HTERT RPE-1 (cell line): ENCODE data around the gene SLC25A26.

Experiments used
- in situ Hi-C: fragments of 300-500 bp; cut with MboI; formaldehyde crosslinking; loops from 4 replicates; pipeline ENCODE4 v1.14.3; 2020; ENCODE audit warnings: low sequenced_read_pairs

SLC25A26 gene

DNA sequence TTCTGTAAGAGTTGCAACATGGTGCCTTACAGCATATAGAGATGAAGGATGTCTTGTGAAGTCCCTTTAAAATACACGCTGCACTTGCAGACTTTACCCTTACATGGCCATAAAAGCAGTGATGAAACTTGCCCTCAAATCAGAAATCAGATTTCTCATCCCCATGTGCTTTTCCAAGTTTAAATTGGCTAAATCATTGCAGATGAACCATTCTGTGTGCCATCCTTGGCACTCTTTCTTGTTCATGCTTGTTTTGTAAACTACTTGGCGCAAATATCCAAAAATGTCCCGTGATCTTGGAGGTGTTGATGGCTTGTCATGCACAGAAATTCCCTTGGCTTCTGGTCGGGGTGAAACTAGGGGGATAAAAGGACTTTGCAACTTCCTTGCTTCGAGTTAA is 144.3 kb downstream of the SLC25A26 start:
- in situ Hi-C loops, result no loop called here

DNA sequence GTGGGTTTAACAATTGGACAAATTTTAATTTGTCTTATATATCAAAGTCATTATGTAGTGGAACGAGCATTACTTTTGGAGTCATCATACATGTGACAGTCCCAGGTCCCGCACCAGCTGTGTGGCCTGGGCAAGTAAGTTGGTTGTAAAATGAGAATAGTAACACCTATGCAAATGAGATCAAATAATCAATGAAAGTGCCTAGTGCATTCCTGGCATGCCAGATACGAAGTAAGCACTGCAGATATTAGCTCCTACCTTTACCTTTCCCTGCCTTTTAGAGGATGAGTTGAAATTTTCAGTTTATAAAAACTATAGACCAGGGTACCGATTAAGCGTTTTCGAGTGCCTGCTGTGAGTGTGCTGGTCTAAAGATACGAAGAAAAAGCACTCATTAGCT is 145.9 kb downstream of the SLC25A26 start:
- in situ Hi-C loops, result no loop called here

DNA sequence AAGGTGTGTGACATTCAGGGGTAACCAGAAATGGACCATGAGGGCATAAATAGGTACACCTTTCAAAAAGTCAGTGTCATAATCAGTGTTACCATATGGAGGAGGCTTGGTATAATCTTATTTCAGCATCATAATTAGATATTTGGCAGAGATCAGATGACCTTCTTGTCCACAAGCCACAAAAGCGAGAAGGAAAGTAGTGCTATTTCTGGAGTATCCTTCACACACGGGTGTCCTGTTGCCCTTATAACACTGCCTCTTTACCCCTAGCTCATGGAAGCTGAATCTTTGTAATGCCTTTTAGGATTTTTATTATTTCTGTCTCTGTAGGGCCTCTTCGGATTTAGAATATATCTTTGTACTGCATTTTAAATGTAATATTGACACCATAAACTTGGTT is 147.2 kb downstream of the SLC25A26 start:
- in situ Hi-C loops, result no loop called here

DNA sequence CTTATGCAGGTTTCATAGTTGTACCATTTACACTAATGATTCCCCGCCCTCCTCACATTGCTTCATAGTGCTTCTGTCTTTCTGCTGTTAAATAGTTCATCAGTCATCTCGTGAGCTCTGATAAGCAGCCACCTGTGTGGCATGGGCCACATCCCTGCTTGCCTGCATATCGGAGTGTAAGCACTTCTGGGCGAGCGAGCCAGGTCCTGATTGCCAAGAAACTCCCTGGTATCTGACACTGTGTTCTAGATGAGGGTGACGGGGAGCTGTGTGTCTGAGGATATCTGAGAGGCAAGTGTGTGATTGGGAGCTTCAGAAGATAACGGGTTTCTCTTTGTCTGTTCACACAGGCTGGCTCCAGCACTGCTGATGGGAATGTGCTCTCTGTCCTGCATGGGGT is 149.4 kb downstream of the SLC25A26 start:
- in situ Hi-C loops, result no loop called here

DNA sequence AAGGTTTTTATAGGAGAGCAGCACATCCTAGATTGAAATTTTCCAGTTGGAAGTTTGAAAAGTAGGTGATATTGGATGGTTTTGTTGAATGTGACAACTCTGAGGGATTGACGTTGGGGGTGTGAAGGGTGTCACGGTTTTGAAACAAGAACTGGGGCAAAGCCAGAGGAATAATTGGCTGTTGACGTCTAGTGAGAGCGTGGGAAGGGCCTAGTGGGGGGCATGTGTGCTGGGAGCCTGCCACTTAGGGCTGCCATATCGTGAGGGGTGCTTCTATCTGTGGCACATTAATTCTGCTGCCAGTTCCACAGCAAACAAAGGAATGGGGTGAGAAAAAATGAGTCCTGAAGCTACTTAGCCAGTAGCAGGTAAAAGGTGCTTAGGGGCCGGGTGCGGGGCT is 150.6 kb downstream of the SLC25A26 start:
- in situ Hi-C loops, result no loop called here

DNA sequence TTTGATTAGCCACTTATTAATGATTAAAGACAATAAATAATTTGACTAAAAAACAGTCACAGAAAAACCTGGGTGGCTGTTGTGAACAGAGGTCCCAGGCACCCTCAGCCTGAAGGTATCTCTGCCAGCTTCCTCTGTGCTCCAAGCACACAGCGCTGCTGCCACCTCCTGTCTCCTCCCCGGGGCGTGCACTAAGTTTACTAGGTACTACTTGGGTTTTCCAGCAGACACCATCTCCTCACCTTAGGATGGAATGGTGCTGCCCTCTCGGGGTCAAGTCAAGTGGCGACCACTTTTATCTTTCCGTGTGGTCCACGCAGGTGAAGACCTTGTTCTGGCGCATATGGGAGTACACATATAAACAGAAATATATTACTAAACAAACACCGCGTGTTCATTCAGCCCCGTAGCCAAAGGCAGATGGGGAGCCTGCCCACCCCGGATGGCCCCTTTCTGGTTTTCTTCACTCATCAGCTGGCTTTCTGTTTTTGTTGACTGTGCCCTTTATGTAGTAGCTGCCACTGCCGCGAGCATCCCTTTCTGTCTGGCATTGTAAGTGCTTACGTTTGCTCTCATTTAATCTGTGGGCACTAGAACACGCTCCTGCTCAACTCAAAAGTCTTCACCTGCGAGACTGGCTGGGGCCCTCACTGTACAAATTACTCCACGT is 152.0 kb downstream of the SLC25A26 start:
- in situ Hi-C loops, result no loop called here

DNA sequence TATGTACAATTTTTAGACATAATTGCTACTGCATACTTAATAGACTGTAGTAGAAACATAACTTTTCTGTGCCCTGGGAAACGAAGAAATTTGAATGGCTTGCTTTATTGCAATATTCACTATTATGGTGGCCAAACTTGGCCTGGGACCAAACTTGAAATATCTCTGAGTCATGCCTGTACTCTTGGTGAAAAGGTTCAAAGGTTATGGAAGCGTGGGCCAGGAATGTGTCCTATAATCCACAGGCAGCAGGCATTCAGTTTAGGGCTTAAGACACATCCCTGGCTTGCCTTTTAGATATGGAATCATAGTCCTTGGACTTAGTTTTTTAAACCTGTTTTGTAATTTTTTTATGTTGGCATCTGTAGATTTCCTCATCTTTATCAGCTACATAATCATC is 155.8 kb downstream of the SLC25A26 start:
- in situ Hi-C loops, result no loop called here

DNA sequence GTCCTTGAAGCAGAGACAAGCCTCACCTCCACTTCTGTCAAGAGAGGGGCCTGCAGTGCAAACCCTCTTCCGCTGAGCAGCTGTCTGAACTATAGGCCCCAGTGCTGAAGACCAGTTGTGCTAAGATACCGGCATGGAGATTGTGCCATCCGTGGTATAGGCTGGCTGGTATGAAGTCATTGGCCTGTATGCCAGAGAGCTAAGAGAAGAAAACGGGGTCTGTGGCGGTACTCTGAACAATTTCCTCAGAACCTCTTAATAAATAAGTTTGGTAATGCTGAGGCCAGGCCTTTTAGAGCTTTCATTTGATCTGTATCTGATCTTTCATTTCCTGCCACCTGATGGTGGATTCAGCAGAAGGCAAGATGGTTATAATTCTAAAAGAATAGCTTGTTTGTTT is 157.0 kb downstream of the SLC25A26 start:
- in situ Hi-C loops, result no loop called here

DNA sequence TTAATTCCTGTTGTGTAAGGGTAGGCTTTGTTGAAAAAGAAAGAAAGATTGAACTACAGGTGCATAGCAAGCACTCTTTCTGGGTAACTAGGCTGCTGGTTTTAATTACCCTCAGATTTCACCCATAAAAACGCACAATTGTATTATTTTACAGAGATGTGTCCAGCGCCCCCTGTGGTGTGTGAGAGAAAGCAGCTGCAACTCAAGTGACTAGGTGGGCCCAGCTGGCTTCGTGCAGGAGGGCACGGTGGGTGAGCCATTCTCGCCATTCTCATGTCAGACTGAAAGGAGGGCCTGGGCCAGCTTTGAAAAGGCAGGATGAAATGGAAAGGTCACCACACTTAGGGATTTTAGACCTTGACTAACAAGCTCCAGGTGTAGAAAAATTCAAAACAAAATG is 157.5 kb downstream of the SLC25A26 start:
- in situ Hi-C loops, result no loop called here

DNA sequence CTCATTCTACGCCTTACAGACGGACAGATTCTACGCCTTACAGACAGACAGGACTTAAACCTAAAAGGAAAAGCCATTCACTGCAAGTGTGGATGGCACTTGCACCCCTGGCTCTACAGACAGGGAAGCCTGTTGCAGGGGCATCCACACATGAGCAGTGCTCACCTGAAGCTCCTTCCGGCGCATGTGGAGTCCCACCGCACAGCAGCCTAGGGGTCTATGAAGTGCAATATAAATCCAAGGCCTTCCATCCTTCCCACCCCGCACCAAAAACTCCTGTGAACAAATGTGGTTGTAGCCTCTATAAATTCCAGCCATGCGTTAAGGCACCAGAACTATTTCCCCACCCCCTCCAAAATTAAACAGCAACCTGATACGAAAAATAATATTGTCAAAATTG is 158.8 kb downstream of the SLC25A26 start:
- in situ Hi-C loops, result no loop called here

DNA sequence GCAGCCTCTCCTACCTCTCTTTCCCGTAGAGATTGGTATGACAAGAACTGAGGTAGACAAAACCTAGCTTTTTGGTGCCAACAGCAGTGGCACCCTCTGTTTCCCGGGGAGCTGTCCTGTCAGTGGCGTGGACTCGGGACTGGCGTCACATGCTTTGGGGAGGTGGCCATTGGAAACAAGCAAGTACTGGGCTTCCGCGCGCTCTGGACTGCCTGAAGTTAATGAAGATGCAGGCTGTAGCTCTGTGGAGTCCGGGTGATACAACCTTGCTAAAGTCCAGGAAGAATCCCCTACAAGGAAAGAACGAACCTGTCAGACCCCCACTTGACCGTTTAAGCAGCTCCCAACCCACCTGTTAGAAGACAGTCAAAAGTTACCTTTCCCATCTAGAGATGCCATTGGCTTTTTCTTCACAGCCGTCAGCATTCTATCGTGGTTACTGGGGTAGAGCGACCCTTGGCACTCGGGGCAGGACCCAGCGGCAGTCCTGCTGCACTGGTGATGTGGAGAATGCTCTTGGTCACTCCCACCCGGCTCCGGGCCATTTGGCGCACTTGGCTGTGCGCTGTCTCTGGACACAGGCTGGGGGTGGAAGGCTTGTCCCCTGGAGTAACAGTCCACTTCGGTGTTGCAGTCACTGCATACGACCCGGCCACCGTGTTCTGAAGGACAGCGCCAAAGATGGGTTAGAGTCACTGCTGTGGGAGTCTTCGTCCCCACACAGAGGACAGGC is 159.6 kb downstream of the SLC25A26 start:
- in situ Hi-C loops, result no loop called here

DNA sequence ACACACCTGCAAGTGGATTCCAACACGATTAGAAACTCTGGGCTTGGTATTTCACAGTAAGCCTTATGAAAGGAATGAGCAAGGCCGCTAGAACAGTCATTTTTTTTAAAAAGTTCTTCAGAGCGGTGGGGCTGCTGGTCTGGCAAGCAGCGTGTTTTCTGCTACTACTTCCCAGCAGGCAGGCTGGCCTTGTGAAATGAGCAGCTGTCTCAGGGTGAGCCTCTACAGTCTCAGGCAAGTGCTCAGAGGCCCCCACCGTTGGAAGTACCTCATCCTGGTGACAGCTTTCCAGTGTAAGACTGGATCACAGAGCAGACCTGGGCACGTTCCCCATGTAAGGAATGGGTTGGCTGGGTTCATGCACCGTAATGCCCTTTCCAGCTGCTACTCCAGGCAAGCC is 160.8 kb downstream of the SLC25A26 start:
- in situ Hi-C loops, result no loop called here

DNA sequence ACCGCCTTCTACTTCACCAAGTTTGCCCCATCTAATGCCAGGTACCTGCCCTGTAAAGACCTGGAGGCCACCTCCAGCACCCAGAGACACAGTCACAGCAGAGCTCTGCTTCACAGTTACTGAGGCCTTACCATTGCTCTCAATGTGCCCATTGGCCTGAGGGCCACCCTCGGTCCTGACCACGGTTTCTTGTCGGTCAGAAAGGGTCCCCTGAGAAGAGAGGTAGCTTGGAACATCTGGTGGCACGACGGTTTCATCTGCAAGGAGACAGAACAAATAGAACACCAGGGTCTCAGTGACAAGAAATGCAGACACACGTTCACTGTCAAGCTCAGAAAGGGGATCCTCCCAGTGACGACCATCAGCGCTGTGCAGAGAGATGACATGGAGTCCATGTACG is 161.3 kb downstream of the SLC25A26 start:
- in situ Hi-C loops, result no loop called here

DNA sequence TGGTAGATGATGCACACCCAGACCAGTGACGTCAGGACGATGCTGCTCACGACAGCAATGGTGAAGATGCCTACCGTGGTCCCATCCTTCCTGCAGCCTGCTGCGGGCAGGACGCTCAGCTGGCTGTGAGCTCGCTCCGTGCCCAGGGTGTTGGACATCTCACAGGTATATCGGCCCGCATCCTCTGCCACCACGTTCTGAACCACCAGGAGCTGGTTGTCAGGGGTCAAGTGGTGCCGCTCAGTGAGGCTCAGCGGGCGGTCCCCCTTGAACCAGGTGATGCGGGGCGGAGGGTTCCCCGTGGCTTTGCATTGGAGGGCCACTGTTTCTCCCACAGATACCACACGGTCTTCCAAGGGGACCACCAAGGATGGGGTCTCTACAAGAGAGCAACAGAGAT is 162.2 kb downstream of the SLC25A26 start:
- in situ Hi-C loops, result no loop called here

DNA sequence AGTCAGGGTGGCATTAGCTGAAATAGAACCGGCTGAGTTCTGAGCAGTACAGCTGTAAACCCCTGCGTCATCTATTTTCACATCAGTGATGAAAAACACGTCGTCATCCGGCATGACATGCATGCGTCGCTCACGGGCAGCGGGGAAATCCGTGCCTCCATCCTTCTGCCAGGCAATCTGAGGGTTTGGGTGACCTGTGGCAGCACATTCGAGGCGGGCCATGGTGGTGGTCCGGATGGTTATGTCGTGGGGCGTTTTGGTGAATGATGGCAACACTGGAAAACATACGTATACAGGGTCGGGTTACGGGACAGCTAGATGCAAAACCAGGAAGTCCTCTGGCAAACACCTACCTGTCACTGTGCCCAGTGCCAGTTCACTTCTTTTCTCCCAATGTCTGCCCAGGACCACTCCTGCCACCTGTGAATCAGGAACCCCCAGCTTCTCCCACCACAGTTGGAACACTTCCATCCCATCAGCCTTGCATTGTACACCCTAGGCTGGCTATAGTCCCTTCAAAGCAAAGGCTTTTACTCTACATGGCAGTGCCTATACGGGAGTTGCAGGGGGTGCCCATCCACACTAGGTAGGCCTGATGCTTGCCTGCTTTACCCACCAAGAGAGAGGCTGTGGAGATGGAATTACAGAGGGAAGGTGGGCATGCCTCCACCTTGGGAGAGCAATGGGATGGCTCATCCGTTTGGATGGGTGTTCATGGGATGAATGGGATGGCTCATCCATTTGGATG is 163.4 kb downstream of the SLC25A26 start:
- in situ Hi-C loops, result no loop called here

DNA sequence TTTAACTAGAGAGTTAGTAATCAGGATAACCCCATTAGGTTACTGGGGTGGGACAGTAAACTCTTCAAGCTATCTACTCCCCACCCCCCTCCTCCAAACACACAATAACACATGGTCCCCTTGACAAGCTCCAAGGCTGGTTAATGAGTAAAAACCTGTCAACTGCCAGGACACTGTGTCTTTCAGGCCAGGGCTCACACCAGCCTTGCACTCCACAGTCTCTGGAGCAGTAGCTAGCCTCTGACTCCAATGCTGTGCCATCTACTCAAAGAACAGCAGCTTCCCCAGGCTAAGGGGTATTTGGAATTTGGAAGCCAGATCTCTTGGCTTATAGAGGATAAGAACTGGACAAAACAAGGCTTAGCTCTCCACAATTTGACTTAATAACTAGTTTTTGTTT is 164.3 kb downstream of the SLC25A26 start:
- in situ Hi-C loops, result no loop called here

DNA sequence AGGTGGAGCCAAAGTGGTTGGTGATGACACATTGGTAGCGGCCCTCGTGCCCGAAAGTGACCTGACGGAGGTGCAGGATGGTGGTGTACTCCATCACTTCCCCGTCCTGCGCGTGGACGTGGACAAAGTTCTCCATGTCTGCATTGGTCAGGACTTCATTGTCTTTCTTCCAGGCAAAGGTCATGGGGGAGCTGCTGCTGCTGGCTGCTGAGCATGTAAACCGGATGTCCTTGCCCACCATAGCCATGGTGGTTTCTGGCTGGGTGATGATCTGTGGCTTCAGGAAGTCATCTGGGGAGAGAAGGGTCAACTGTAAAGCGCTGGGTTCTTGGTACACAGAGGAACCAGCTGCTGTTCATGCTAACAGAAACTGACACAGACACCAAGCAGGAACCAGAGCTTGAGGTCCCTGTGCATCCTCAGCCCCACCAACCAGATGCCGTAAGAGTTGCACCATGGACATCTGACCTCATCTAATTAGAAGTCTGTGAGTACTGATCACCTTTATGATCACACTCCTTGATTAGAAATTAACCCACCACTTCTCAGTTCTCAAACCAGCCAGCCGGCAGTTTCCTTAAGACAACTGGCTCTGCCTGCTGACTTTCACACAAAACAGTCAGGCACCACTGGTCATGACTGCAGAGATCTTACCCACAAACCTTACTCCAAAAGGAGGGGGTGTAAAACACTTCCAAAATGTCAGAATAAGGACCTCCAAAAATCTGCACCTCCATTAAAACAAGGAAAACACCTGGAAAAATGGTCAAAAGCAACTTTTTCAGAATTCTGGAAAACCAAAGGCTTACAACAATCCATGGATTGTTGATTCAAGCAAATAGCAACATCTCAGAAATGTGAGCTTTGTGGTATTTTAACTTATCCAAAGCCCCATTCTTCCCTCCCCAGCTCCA is 165.5 kb downstream of the SLC25A26 start:
- in situ Hi-C loops, result no loop called here

DNA sequence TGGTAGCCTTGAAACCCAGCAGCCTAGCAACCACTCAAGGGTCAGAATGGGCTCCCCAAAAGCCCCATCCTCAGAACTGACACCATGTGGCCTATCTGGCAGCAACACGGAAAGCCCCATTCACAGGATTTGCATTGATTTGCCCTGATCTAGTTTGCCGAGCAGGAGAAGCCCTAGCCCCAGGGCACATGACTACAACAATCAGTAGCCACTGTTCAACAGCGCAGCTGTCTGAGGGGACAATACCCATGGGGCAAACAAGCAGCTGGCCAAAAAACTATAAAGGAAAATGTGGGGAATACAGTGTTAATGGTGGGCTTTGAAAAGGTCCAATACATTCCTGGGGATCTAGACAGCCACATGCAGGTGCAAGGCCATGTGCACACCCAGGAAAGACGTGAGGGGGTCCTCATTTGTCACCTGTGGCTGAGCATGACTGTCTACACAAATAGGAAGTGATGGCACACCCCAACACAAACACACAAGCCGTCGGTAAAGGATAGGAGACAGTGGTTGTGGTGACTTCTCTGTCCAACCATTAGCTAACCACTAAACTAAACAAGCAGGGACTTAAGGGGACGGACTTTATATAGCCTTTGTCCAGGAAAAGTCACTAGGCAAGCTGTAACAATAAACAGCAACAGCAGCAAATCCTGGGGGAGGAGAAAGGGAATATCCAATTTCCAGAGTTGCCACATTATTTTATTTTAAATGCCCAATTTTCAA is 166.3 kb downstream of the SLC25A26 start:
- in situ Hi-C loops, result no loop called here

DNA sequence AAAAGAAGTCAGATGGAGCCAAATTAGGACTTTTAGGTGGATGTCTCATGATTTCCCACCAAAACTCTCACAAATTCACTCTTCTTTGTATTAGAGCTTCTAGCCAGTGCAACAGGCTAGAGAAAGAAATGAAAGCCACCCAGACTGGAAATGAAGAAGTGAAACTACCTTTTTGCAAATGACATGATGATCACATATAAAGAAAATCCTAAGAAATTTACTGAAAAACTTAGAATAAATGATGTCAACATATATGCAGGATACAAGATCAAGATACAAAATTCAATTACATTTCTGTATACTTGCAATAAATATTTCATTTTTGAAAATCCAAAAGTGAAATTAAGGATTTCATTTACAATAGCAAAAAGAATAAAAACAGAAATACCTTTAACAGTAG is 169.2 kb downstream of the SLC25A26 start:
- in situ Hi-C loops, result no loop called here

DNA sequence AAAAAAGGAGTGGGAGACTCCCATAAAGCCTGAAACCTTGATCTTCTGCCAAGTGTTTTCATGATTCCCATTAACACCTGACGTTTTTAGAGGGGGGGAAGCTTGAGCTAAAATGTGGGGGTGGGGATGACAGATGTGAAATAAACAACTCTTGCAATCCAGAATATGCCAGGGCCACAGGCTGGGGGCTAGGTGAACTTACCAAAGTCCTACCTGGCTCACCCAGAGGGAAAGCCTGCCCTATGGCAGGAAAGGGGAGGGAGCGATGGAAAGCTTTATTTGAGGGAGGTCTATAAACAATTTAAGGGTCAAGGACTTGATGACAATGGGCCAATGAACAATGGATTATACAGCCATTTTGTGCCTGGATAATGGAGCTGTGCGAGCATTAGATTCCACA is 171.7 kb downstream of the SLC25A26 start:
- in situ Hi-C loops, result no loop called here
